ENCODE results near the gene ACTR6.

DNA sequence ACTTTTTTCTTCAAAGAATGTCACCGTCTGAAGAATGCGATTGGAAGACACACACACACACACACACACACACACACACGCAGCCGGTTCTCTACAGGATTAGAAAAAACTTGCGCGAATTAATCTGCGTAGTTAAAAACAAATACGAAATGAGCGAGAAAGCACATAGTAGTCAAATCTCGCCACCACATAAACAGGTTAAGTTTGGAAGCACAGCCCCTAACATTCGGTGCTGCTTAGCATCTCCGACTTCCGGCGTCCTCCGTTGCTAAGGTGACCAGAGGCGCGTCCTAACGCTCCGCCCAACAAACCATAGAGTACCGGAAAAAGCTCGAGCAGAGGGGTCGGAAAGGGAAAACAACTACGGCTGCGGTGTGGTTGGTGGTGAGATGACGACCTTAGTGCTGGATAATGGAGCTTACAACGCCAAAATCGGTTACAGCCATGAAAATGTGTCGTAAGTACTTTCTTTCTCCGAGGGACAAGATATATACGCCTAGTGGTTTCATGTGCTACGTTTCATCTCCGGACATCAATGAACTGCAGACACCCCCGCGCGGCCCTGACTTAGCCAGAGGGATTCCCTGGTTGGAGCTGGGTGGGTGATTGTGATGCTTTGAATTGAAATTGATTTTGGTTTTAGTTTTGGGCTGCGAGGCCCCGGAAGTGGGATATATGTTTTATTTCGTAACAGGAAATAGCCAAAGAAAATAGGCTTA, at the start of gene ACTR6:
- TF ChIP-seq EZH2 (IDR thresholded peaks at IDR 0.05; ENCODE audit: insufficient read depth, poor library complexity, severe bottlenecking) (no peak), EZH2phosphoT487 (IDR thresholded peaks at IDR 0.05; ENCODE audit: insufficient read depth, low read depth) (no peak)

Measured in GM23248 (cell line).